ENCODE results near the gene GATC. TPM values are rescaled to one million over a fixed set of nuclear protein-coding genes. Genes with fewer than 3 reads are reported as not detected.

Gene GATC
- total RNA-seq (28.8 and 33.1 TPM in 2 replicates), polyA plus RNA-seq (11.8 and 13.0 TPM in 2 replicates), polyA minus RNA-seq (17.4 and 25.1 TPM in 2 replicates), Bru-seq, nascent RNA (percentile 78 among the genes with signal in this experiment), BruChase-seq, experiment 1, labeled RNA remaining after a 6-hour chase (percentile 95 among the genes with signal in this experiment), BruChase-seq, experiment 2, labeled RNA remaining after a 2-hour chase (percentile 94 among the genes with signal in this experiment)
- polyA plus RNA-seq (2011; cell fraction: cytosol; rRNA removed): 13.8 and 16.5 TPM in 2 replicates
- polyA plus RNA-seq (2011; cell fraction: nucleus; rRNA removed): 23.5 and 24.2 TPM in 2 replicates
- 23.7 and 28.0 TPM in 2 replicates for polyA plus RNA-seq (2012)
- polyA minus RNA-seq (2011; cell fraction: cytosol; rRNA and poly(A)+ RNA removed): 18.4 TPM
- polyA minus RNA-seq (2011; cell fraction: nucleus; rRNA and poly(A)+ RNA removed): 10.0 and 11.4 TPM in 2 replicates
- long read RNA-seq, full-length matches to known transcripts: 7 of 11 reads
- long read RNA-seq, partial matches to known transcripts: 0 of 11 reads
- long read RNA-seq, other reads (novel, unspliced or antisense): 4 of 11 reads

DNA sequence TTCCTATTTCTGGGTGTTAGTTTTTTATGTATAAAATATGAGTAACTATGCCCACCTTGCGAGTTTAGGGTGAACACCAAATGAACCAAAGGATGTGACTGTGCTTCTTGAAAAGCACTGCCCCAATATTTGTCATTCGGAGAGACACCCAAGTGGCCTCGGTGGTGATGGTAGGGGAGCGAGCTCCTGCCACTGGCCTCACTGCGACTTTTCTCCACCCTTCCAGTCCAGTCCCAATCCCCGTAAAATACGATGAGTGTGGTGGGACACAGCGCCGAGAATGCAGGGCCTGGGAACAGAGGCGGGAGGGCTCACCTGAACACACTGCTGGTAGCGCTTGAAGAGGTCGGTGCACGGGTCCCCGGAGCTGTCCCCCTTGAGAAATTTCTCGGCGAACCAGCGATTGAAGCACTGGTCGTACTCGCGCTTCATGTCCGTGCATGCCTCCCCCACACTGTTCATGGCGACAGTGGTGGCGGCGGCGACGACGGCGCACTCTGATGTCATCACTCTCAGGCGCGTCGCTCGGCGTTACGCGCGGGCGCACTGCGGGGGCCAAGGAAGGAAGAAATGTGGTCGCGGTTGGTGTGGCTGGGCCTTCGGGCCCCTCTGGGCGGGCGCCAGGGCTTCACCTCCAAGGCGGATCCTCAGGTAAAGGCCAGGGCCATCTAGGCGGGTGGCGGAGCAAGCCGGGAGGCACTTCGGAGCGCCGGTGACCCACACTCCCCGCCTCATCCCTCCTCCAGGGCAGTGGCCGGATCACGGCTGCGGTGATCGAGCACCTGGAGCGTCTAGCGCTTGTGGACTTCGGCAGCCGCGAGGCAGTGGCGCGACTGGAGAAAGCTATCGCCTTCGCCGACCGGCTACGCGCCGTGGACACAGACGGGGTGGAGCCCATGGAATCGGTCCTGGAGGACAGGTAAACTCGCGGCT, at the start of gene GATC, which contains the start of gene TRIAP1:
Gene GATC (plus strand): TSS at position 534 of the 933 bp plus-strand sequence. CDS start 37 bp downstream, at position 571.
Gene TRIAP1 (minus strand): TSS at position 474 of the 933 bp plus-strand sequence. CDS start 12 bp downstream, at position 462.
- BruUV-seq (replicated peaks): TSS peak; percentile 63
- H3K4me2 ChIP-seq (ENCODE audit: insufficient read depth, low read length): peak within 1 kb of the TSS; percentile 91
- H3K79me2 ChIP-seq (ENCODE audit: control insufficient read depth, insufficient read depth, low read length): peaks cover 51% of the 10 kb centered on the region
- H2AFZ ChIP-seq (ENCODE audit: low read depth, low read length): peak within 1 kb of the TSS; percentile 53
- H3K4me1 ChIP-seq (ENCODE audit: control insufficient read depth, extremely low read depth, insufficient read depth, low read length): peaks cover 15% of the 10 kb centered on the region
- no peaks in the 10 kb centered on the region for H4K20me1 ChIP-seq (replicated peaks; ENCODE audit: control insufficient read depth, extremely low read depth, insufficient read depth, low read length)
- peak within 1 kb of the TSS; percentile 49 to 75 (median 61) for H3K4me3 ChIP-seq (replicated peaks in 1 of 3; ENCODE audit: insufficient read depth in 1 of 3, low read depth in 1 of 3, low read length in 3 of 3)
- dilution Hi-C loops (cut with MboI; ENCODE audit: extremely low pct_ligation_motif_present, low sequenced_read_pairs): no loop called here
- H3K9ac ChIP-seq (replicated peaks; ENCODE audit: extremely low read depth, insufficient read depth, low read length): peak within 1 kb of the TSS; percentile 67
- DNase-seq (ENCODE audit: low read depth, low spot score) (peak; percentile 92), FAIRE-seq (peak; percentile 82)
- peak within 1 kb of the TSS; percentile 21 for H3K27ac ChIP-seq (ENCODE audit: insufficient read depth, low read depth, low read length)
- ChIA-PET POLR2A (no interaction called here), CTCF (interaction anchor here (1.5 kb wide), 1 partner anchor 29 kb away, joined by 3 read pairs; no protein-coding TSS in a partner anchor)
- H3K9me1 ChIP-seq (replicated peaks; ENCODE audit: control insufficient read depth, extremely low read depth, insufficient read depth, low read length): no peaks in the 10 kb centered on the region
- no peaks in the 10 kb centered on the region for H3K27me3 ChIP-seq (ENCODE audit: control insufficient read depth in 2 of 2, insufficient read depth in 2 of 2, low read length in 2 of 2)
- peak; percentile 61 for TF ChIP-seq MAX (IDR thresholded peaks at IDR 0.05; ENCODE audit: insufficient read depth, insufficient read length)
- no peak for TF ChIP-seq GATA2 (IDR thresholded peaks at IDR 0.05; ENCODE audit: insufficient read depth, insufficient read length, low read depth, low read length)
- TF ChIP-seq POLR2AphosphoS5 (IDR thresholded peaks at IDR 0.05; ENCODE audit: insufficient read depth, low read depth, low read length): peak; percentile 97
- TF ChIP-seq EZH2 (IDR thresholded peaks at IDR 0.05; ENCODE audit: borderline replicate concordance, low read depth, low read length, severe bottlenecking): no peak
- TF ChIP-seq POLR2A (IDR thresholded peaks at IDR 0.05; ENCODE audit: low read depth, low read length): peak; percentile 88
- TF ChIP-seq MYC (IDR thresholded peaks at IDR 0.05; ENCODE audit: low read depth, low read length): peak; percentile 97
- TF ChIP-seq JUN (IDR thresholded peaks at IDR 0.05; ENCODE audit: borderline replicate concordance, insufficient read depth, insufficient read length, low read depth): no peak
- H3K36me3 ChIP-seq (ENCODE audit: control insufficient read depth in 2 of 2, extremely low read depth in 1 of 2, insufficient read depth in 2 of 2, low read length in 2 of 2): peaks cover 4 to 8% of the 10 kb centered on the region in 2 experiments
- H3K9me3 ChIP-seq (replicated peaks; ENCODE audit: control insufficient read depth, insufficient read depth, low read length): no peaks in the 10 kb centered on the region
- intact Hi-C loops (cut with micrococcal nuclease): loop anchor here (1.0 kb wide), 1 partner anchor 8 kb away; the partner anchor contains the start of gene COX6A1

Measured in endothelial cell of umbilical vein (primary cell).